Ishikawa (cell line): ENCODE data around the gene CLSTN1.

ENCODE experiments used
- EP300 ChIP-seq: IDR thresholded peaks from 2 replicates; pipeline ENCODE4 v1.6.1; 2012; ENCODE audit warnings: borderline replicate concordance
- RAD21 ChIP-seq: IDR thresholded peaks from 2 replicates; pipeline ENCODE4 v1.6.1; 2012; ENCODE audit warnings: low read depth
- YY1 ChIP-seq: IDR thresholded peaks from 2 replicates; pipeline ENCODE4 v1.6.1; 2012; ENCODE audit warnings: low read depth

DNA sequence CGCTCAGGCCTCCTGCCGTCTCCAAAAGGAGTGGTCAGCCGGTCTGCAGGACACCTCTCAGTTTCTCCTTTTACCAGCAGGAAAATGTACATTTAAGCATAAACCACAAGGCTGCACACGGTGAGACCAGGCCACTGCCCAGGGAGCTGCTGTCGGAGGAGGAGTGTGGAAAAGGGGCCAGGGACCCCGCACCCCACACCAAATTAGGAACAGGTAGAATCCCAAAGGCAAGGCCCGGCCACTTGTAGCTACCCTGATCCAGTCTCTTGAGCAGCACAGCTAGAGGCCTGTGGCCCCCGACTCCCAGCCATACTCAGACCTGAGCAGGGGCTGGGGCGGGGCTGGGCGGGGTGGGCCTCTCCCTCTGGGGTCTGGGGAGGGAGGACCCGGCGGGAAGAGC lies 94.2 kb downstream of the CLSTN1 start:
- TF ChIP-seq YY1 (no peak), RAD21 (no peak), EP300 (no peak)
